ENCODE measurements around the gene FKTN.

DNA sequence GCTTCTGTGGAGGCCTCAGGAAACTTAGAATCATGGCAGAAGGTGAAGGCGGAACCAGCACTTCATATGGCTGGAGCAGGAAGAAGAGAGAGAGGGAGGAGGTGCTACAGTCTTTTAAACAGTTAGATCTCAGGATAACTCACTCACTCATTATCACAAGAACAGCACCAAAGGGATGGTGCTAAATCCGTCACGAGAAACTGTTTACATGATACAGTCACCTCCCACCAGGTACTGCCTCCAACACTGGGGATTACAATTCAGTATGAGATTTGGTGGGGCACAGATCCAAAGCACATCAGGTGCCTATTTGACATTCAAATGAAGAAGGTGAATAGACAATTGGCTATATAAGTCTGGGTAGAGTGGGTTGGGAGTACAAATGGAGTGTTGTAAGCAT, 35.2 kb downstream of the FKTN start:
- TF ChIP-seq FOXM1 (IDR thresholded peaks at IDR 0.05; ENCODE audit: borderline replicate concordance) (no peak), SP1 (IDR thresholded peaks at IDR 0.05) (no peak), CTBP1 (IDR thresholded peaks at IDR 0.05; ENCODE audit: borderline replicate concordance) (no peak), NFRKB (IDR thresholded peaks at IDR 0.05) (no peak), SUZ12 (IDR thresholded peaks at IDR 0.05) (no peak), ELF4 (IDR thresholded peaks at IDR 0.05) (no peak), BHLHE40 (IDR thresholded peaks at IDR 0.05; ENCODE audit: borderline replicate concordance) (no peak), L3MBTL2 (conservative IDR thresholded peaks at IDR 0.05) (no peak), ARNT (IDR thresholded peaks at IDR 0.05) (no peak), FOXA1 (IDR thresholded peaks at IDR 0.05) (no peak), ZNF384 (IDR thresholded peaks at IDR 0.05) (no peak), TARDBP (IDR thresholded peaks at IDR 0.05) (no peak), LEF1 (IDR thresholded peaks at IDR 0.05; ENCODE audit: borderline replicate concordance) (no peak), HDGF (IDR thresholded peaks at IDR 0.05; ENCODE audit: borderline replicate concordance) (no peak)

Measured in HEK293T (cell line).